ENCODE results near the gene EGFLAM.

The EGFLAM gene

DNA sequence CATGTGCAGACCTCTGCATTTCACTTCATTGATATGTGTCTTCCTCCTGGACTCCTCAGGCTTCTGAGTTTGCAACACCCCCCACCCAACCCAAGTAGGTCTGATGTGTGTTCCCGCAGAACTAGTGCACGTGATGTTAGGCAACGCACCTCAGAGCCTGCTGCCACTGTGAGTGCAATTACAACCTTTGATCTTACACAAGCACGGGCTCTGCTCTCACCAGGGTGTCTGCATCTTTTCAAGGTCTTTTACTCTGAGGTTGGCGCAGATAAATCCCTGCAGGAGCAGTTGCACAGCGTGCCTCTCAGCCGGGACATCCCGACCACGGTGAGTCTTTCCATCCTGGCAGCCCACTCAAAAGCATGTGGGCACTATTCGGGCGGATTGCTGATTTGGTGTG lies 80.1 kb downstream of the EGFLAM start:
- Histone ChIP-seq H3K9me2 (replicated peaks; ENCODE audit: insufficient read depth, low read length) (no peaks in the 10 kb centered on the region), H3K9ac (ENCODE audit: low read length) (no peak overlapping the region), H3K27ac (ENCODE audit: low read depth, low read length) (no peak overlapping the region), H3K9me3 (ENCODE audit: insufficient read depth, low read length) (no peaks in the 10 kb centered on the region), H3F3A (ENCODE audit: insufficient read depth) (no peaks in the 10 kb centered on the region), H2AFZ (ENCODE audit: low read depth, low read length, severe bottlenecking) (no peak overlapping the region), H3K4me2 (ENCODE audit: low read depth, low read length, poor library complexity, severe bottlenecking) (no peak overlapping the region), H3K27me3 (ENCODE audit: low read length) (no peaks in the 10 kb centered on the region), H3K36me3 (ENCODE audit: low read length) (no peaks in the 10 kb centered on the region), H3K79me2 (ENCODE audit: insufficient read depth, low read length) (no peaks in the 10 kb centered on the region), H4K20me1 (ENCODE audit: low read depth, low read length) (no peaks in the 10 kb centered on the region), H3K4me3 (ENCODE audit: insufficient read depth, low read length, poor library complexity, severe bottlenecking) (no peak overlapping the region)
- no peak for TF ChIP-seq EZH2phosphoT487 (conservative IDR thresholded peaks at IDR 0.05; ENCODE audit: low read length)
- TF ChIP-seq, protein P1, sequence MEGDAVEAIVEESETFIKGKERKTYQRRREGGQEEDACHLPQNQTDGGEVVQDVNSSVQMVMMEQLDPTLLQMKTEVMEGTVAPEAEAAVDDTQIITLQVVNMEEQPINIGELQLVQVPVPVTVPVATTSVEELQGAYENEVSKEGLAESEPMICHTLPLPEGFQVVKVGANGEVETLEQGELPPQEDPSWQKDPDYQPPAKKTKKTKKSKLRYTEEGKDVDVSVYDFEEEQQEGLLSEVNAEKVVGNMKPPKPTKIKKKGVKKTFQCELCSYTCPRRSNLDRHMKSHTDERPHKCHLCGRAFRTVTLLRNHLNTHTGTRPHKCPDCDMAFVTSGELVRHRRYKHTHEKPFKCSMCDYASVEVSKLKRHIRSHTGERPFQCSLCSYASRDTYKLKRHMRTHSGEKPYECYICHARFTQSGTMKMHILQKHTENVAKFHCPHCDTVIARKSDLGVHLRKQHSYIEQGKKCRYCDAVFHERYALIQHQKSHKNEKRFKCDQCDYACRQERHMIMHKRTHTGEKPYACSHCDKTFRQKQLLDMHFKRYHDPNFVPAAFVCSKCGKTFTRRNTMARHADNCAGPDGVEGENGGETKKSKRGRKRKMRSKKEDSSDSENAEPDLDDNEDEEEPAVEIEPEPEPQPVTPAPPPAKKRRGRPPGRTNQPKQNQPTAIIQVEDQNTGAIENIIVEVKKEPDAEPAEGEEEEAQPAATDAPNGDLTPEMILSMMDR (IDR thresholded peaks at IDR 0.05; ENCODE audit: insufficient read depth, low read length, poor library complexity, severe bottlenecking), result no peak

DNA sequence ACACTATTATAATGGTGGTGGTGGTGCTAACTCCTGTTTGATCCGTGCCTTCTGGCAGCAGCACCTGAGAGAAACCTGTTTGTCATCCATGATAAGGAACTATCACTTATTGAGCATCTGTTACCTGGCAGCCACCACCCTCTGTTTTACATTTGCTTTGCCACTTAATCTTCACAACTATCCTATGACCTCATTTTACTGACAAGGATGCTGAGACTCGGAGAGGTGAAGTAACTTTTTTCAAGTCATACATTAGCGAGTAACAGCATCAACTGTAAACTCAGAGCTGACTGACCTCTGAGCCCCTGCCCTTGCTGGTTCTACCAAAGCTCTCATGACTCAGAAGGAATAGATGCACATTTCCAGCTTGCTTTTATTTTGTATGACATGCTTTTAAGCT lies 81.1 kb downstream of the EGFLAM start:
- H3K79me2 ChIP-seq (ENCODE audit: insufficient read depth, low read length), result no peaks in the 10 kb centered on the region
- no peak overlapping the region for H2AFZ ChIP-seq (ENCODE audit: low read depth, low read length, severe bottlenecking)
- H3K4me2 ChIP-seq (ENCODE audit: low read depth, low read length, poor library complexity, severe bottlenecking), result no peak overlapping the region
- H3K9me2 ChIP-seq (replicated peaks; ENCODE audit: insufficient read depth, low read length), result no peaks in the 10 kb centered on the region
- H3K9me3 ChIP-seq (ENCODE audit: insufficient read depth, low read length), result no peaks in the 10 kb centered on the region
- TF ChIP-seq, protein P1 (IDR thresholded peaks at IDR 0.05; ENCODE audit: insufficient read depth, low read length, poor library complexity, severe bottlenecking), result no peak
- TF ChIP-seq EZH2phosphoT487 (conservative IDR thresholded peaks at IDR 0.05; ENCODE audit: low read length), result no peak
- no peaks in the 10 kb centered on the region for H3K36me3 ChIP-seq (ENCODE audit: low read length)
- no peak overlapping the region for H3K9ac ChIP-seq (ENCODE audit: low read length)
- no peaks in the 10 kb centered on the region for H3K27me3 ChIP-seq (ENCODE audit: low read length)
- H4K20me1 ChIP-seq (ENCODE audit: low read depth, low read length), result no peaks in the 10 kb centered on the region
- no peak overlapping the region for H3K27ac ChIP-seq (ENCODE audit: low read depth, low read length)
- no peak overlapping the region for H3K4me3 ChIP-seq (ENCODE audit: insufficient read depth, low read length, poor library complexity, severe bottlenecking)
- no peaks in the 10 kb centered on the region for H3F3A ChIP-seq (ENCODE audit: insufficient read depth)

DNA sequence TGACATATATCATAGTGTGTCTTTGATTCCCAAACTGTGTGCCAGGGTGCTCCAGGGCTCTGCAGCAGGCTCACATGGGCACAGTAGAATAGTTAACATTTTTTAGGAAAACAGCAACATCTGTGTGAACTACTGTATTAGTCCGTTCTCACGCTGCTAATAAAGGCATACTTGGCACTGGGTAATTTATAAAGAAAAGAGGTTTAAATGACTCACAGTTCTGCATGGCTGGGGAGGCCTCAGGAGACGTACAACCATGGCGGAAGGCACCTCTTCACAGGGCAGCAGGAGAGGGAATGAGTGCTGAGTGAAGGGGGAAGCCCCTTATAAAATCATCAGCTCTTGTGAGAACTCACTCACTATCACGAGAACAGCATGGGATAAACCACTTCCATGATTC lies 82.7 kb downstream of the EGFLAM start:
- no peak overlapping the region for H2AFZ ChIP-seq (ENCODE audit: low read depth, low read length, severe bottlenecking)
- H4K20me1 ChIP-seq (ENCODE audit: low read depth, low read length), result no peaks in the 10 kb centered on the region
- H3K36me3 ChIP-seq (ENCODE audit: low read length), result no peaks in the 10 kb centered on the region
- H3K9ac ChIP-seq (ENCODE audit: low read length), result no peak overlapping the region
- H3K27ac ChIP-seq (ENCODE audit: low read depth, low read length), result no peak overlapping the region
- H3K27me3 ChIP-seq (ENCODE audit: low read length), result no peaks in the 10 kb centered on the region
- no peaks in the 10 kb centered on the region for H3K79me2 ChIP-seq (ENCODE audit: insufficient read depth, low read length)
- TF ChIP-seq, protein P1 (IDR thresholded peaks at IDR 0.05; ENCODE audit: insufficient read depth, low read length, poor library complexity, severe bottlenecking), result no peak
- TF ChIP-seq EZH2phosphoT487 (conservative IDR thresholded peaks at IDR 0.05; ENCODE audit: low read length), result no peak
- H3F3A ChIP-seq (ENCODE audit: insufficient read depth), result no peaks in the 10 kb centered on the region
- H3K4me2 ChIP-seq (ENCODE audit: low read depth, low read length, poor library complexity, severe bottlenecking), result no peak overlapping the region
- no peaks in the 10 kb centered on the region for H3K9me2 ChIP-seq (replicated peaks; ENCODE audit: insufficient read depth, low read length)
- H3K4me3 ChIP-seq (ENCODE audit: insufficient read depth, low read length, poor library complexity, severe bottlenecking), result no peak overlapping the region
- H3K9me3 ChIP-seq (ENCODE audit: insufficient read depth, low read length), result no peaks in the 10 kb centered on the region
